GM23338 (cell line): ENCODE measurements around the gene EXOC6. TPM values are rescaled to one million over a fixed set of nuclear protein-coding genes. Genes with fewer than 3 reads are reported as not detected.
"Not testable (repeated sequence)": the region's sequence is repeated elsewhere in the genome, so short reads cannot be mapped to it uniquely, and the experiment has no call there.

Source experiments
- ATAC-seq: fragments of 200-7000 bp; cut with Tn5 transposase; 3 replicates; pipeline ENCODE4 v1.9.1; 2020
- DNase-seq: peaks from one replicate; pipeline ENCODE4 v3.0.0-alpha.2; 2015; ENCODE audit warnings: low spot score
- H2AFZ ChIP-seq: fragments of 200-600 bp; sonication (generic); 2 replicates; pipeline ENCODE4 v1.8.0; 2016; ENCODE audit warnings: antibody characterized with exemption, mild to moderate bottlenecking, moderate library complexity
- H3F3A ChIP-seq: fragments of 200-600 bp; sonication (generic); replicated peaks from 2 replicates; pipeline ENCODE4 v1.8.0; 2017; ENCODE audit warnings: antibody characterized with exemption, mixed run types, low read depth
- H3K27ac ChIP-seq: fragments of 200-600 bp; sonication (generic); 2 replicates; pipeline ENCODE4 v1.6.1; 2016; ENCODE audit warnings: low read depth
- H3K27me3 ChIP-seq: fragments of 200-600 bp; sonication (generic); 2 replicates; pipeline ENCODE4 v1.8.0; 2016; ENCODE audit warnings: mild to moderate bottlenecking, mixed run types, moderate library complexity; ENCODE audit not compliant: insufficient read depth
- H3K36me3 ChIP-seq: fragments of 200-600 bp; sonication (generic); 2 replicates; pipeline ENCODE4 v1.8.0; 2016; ENCODE audit warnings: mild to moderate bottlenecking; ENCODE audit not compliant: insufficient read depth
- H3K4me1 ChIP-seq: fragments of 200-600 bp; sonication (generic); 2 replicates; pipeline ENCODE4 v1.8.0; 2016; ENCODE audit warnings: mild to moderate bottlenecking, moderate library complexity; ENCODE audit not compliant: insufficient read depth
- H3K4me2 ChIP-seq: fragments of 200-600 bp; sonication (generic); 2 replicates; pipeline ENCODE4 v1.7.1; 2017; ENCODE audit warnings: mixed run types
- H3K4me3 ChIP-seq: fragments of 200-600 bp; sonication (generic); 2 replicates; pipeline ENCODE4 v1.6.1; 2016; ENCODE audit warnings: mixed run types
- H3K79me2 ChIP-seq: fragments of 200-600 bp; sonication (generic); replicated peaks from 2 replicates; pipeline ENCODE4 v1.8.0; 2017; ENCODE audit warnings: mild to moderate bottlenecking; ENCODE audit not compliant: insufficient read depth
- H3K9me2 ChIP-seq: fragments of 200-600 bp; sonication (generic); 2 replicates; pipeline ENCODE4 v1.8.0; 2017; ENCODE audit not compliant: insufficient read depth
- H4K20me1 ChIP-seq: fragments of 200-600 bp; sonication (generic); replicated peaks from 2 replicates; pipeline ENCODE4 v1.8.0; 2017; ENCODE audit warnings: mild to moderate bottlenecking; ENCODE audit not compliant: insufficient read depth
- H3K27ac Mint-ChIP-seq: 2 replicates; pipeline ENCODE4 v1.8.0; 2020; ENCODE audit warnings: inconsistent platforms, mild to moderate bottlenecking, moderate library complexity, mixed read lengths
- H3K27me3 Mint-ChIP-seq: 3 replicates; pipeline ENCODE4 v1.8.0; 2022; ENCODE audit warnings: low read depth, mild to moderate bottlenecking, moderate library complexity, mixed read lengths, inconsistent platforms; ENCODE audit not compliant: insufficient read depth, poor library complexity
- H3K36me3 Mint-ChIP-seq: 3 replicates; pipeline ENCODE4 v1.8.0; 2021; ENCODE audit warnings: low read depth, mild to moderate bottlenecking, inconsistent platforms, moderate library complexity, mixed read lengths
- H3K4me1 Mint-ChIP-seq: 3 replicates; pipeline ENCODE4 v1.8.0; 2020; ENCODE audit warnings: mild to moderate bottlenecking, inconsistent platforms, mixed read lengths
- H3K4me3 Mint-ChIP-seq: 3 replicates; pipeline ENCODE4 v1.8.0; 2021; ENCODE audit warnings: moderate library complexity, mild to moderate bottlenecking, inconsistent platforms, mixed read lengths
- H3K9me3 Mint-ChIP-seq: 3 replicates; pipeline ENCODE4 v1.8.0; 2020; ENCODE audit warnings: moderate library complexity, mild to moderate bottlenecking, inconsistent platforms, mixed read lengths
- CREB1 ChIP-seq: fragments of 250-450 bp; sonication (Bioruptor Pico); IDR thresholded peaks from 2 replicates; pipeline ENCODE4 v1.5.0; 2020; ENCODE audit warnings: low read depth, mild to moderate bottlenecking, moderate library complexity
- EZH2 ChIP-seq: fragments of 200-600 bp; sonication (generic); IDR thresholded peaks from one replicate; pipeline ENCODE4 v1.8.0; 2017; ENCODE audit warnings: antibody characterized with exemption, mild to moderate bottlenecking, low read depth; ENCODE audit not compliant: unreplicated experiment
- EZH2phosphoT487 ChIP-seq: fragments of 200-600 bp; sonication (generic); IDR thresholded peaks from one replicate; pipeline ENCODE4 v1.8.1; 2018; ENCODE audit warnings: antibody characterized with exemption; ENCODE audit not compliant: unreplicated experiment
- JUNB ChIP-seq: IDR thresholded peaks from one replicate; pipeline ENCODE4 v1.6.1; 2016; ENCODE audit warnings: antibody characterized with exemption; ENCODE audit not compliant: unreplicated experiment
- NANOG ChIP-seq: IDR thresholded peaks from 2 replicates; pipeline ENCODE4 v1.6.1; 2016; ENCODE audit warnings: antibody characterized with exemption, borderline replicate concordance
- POLR2AphosphoS5 ChIP-seq: IDR thresholded peaks from 2 replicates; pipeline ENCODE4 v1.6.1; 2016; ENCODE audit warnings: antibody characterized with exemption, low read depth
- REST ChIP-seq: IDR thresholded peaks from one replicate; pipeline ENCODE4 v1.6.1; 2018; ENCODE audit warnings: antibody characterized with exemption; ENCODE audit not compliant: unreplicated experiment
- STAT1 ChIP-seq: IDR thresholded peaks from one replicate; pipeline ENCODE4 v1.6.1; 2016; ENCODE audit warnings: antibody characterized with exemption; ENCODE audit not compliant: unreplicated experiment
- ZNF331 ChIP-seq: fragments of 250-450 bp; sonication (Bioruptor Pico); IDR thresholded peaks from 2 replicates; pipeline ENCODE4 v1.5.0; 2020; ENCODE audit warnings: low read depth, mild to moderate bottlenecking, moderate library complexity
- polyA plus RNA-seq: library from polyadenylated mRNA; unstranded; fragments of >200 nt; fragmentation: Nextera tagmentation; extraction: Ambion mirVana; gene quantifications from 2 replicates; pipeline ENCODE4 v1.2.1, GENCODE V29; 2016
- total RNA-seq: library from RNA; depleted of rRNA; stranded (reverse); fragments of >200 nt; shearing (Covaris generic); gene quantifications from 2 replicates; pipeline ENCODE4 v1.2.3, GENCODE V29; 2014
- TF ChIP-seq, protein P1 (sequence below): IDR thresholded peaks from 2 replicates; pipeline ENCODE4 v1.6.1; 2016; ENCODE audit warnings: antibody characterized with exemption

Gene EXOC6
- total and polyA plus RNA-seq, 2 experiments from 2014 or later = 5.0 to 6.0 TPM

DNA sequence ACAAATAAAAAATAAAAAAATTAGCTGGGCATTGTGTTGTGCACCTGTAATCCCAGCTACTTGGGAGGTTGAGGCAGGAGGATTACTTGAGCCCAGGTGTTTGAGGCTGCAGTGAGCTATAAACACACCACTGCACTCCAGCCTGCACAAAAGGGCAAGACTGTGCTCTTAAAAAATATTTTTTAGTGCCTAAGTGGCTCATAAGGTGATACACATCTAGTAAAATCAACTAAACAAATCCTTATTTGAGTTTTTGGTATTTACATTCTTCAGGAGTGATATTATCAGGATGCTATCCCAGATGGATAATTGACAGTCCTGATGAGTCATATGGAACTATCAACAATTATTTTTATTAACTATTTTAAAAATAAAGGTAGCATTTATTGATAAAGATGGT is 93.9 kb downstream of the EXOC6 start (continued):
- no peak for TF ChIP-seq NANOG
- TF ChIP-seq REST = no peak
- TF ChIP-seq STAT1 = no peak
- TF ChIP-seq, protein P1, sequence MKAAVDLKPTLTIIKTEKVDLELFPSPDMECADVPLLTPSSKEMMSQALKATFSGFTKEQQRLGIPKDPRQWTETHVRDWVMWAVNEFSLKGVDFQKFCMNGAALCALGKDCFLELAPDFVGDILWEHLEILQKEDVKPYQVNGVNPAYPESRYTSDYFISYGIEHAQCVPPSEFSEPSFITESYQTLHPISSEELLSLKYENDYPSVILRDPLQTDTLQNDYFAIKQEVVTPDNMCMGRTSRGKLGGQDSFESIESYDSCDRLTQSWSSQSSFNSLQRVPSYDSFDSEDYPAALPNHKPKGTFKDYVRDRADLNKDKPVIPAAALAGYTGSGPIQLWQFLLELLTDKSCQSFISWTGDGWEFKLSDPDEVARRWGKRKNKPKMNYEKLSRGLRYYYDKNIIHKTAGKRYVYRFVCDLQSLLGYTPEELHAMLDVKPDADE = no peak
- no peak for TF ChIP-seq EZH2phosphoT487
- TF ChIP-seq POLR2AphosphoS5 = no peak
- TF ChIP-seq ZNF331 (CRISPR knock-in tag) = no peak

DNA sequence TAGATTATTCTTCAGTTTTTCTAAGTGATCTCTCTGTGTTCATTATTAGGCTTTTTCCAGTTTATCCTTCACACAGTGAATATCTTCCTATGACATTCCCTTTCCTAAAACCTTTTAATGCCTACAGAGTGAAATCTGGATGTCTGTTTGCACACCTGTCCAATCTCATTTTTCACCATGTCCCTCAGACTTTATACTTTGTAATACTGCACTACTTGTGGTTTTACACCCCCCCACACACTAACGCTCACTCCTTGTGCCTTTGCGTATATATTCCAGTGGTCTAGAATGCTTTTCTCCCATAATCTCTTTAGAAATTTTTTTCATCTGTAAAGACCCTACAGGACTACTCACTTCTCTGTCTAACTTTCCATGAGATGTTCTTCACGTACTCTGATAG is 98.2 kb downstream of the EXOC6 start:
- H3K27me3 Mint-ChIP-seq = no peaks in the 10 kb centered on the region
- no peak overlapping the region for H2AFZ ChIP-seq
- H3K4me1 Mint-ChIP-seq = no peaks in the 10 kb centered on the region
- no peaks in the 10 kb centered on the region for H3K9me2 ChIP-seq
- TF ChIP-seq REST (no peak), EZH2 (no peak), JUNB (no peak), CREB1 (CRISPR knock-in tag) (no peak), POLR2AphosphoS5 (no peak), NANOG (no peak), STAT1 (no peak)
- H3K27ac Mint-ChIP-seq = no peak overlapping the region
- no peaks in the 10 kb centered on the region for H3K36me3 ChIP-seq
- H3K36me3 Mint-ChIP-seq = no peaks in the 10 kb centered on the region
- DNase-seq (no peak), ATAC-seq (no peak)
- no peaks in the 10 kb centered on the region for H3K27me3 ChIP-seq
- H3F3A ChIP-seq = no peaks in the 10 kb centered on the region
- H3K9me3 Mint-ChIP-seq = no peaks in the 10 kb centered on the region
- H3K4me3 Mint-ChIP-seq = no peak overlapping the region
- no peaks in the 10 kb centered on the region for H4K20me1 ChIP-seq
- no peak overlapping the region for H3K27ac ChIP-seq
- no peaks in the 10 kb centered on the region for H3K79me2 ChIP-seq
- H3K4me1 ChIP-seq = no peaks in the 10 kb centered on the region
- H3K4me3 ChIP-seq = no peak overlapping the region
- H3K4me2 ChIP-seq = no peak overlapping the region

DNA sequence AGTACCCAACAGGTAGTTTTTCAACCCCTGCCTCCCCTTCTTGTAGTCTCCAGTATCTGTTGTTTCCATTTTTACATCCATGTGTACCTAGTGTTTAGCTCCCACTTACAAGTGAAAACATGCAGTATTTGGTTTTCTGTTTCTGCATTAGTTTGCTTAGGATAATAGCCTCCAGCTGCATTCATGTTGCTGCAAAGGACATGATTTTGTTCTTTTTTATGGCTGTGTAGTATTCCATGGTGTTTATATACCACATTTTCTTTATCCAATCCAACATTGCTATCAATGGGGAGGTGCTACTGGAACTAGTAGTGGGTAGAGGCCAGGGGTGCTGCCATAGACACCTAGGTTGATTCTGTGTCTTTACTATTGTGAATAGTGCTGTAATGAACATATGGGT is 104.3 kb downstream of the EXOC6 start:
- not testable (repeated sequence) for H3K27me3 Mint-ChIP-seq, H3K4me1 ChIP-seq, H3K4me2 ChIP-seq, H3K4me3 Mint-ChIP-seq, H3K27me3 ChIP-seq, H3K9me3 Mint-ChIP-seq, H3K27ac ChIP-seq, H3K79me2 ChIP-seq, H2AFZ ChIP-seq, ATAC-seq, H3K36me3 ChIP-seq, H3F3A ChIP-seq, DNase-seq, H3K4me3 ChIP-seq, H3K4me1 Mint-ChIP-seq, H3K36me3 Mint-ChIP-seq, H4K20me1 ChIP-seq, H3K9me2 ChIP-seq, H3K27ac Mint-ChIP-seq
